GM19193 (cell line): ENCODE results near the gene PEX3.

ENCODE experiments used
- POLR2A ChIP-seq: IDR thresholded peaks from 4 replicates; pipeline ENCODE4 v1.6.1; 2011; ENCODE audit not compliant: insufficient read depth, insufficient read length; ENCODE audit errors: extremely low read depth

The PEX3 gene

DNA sequence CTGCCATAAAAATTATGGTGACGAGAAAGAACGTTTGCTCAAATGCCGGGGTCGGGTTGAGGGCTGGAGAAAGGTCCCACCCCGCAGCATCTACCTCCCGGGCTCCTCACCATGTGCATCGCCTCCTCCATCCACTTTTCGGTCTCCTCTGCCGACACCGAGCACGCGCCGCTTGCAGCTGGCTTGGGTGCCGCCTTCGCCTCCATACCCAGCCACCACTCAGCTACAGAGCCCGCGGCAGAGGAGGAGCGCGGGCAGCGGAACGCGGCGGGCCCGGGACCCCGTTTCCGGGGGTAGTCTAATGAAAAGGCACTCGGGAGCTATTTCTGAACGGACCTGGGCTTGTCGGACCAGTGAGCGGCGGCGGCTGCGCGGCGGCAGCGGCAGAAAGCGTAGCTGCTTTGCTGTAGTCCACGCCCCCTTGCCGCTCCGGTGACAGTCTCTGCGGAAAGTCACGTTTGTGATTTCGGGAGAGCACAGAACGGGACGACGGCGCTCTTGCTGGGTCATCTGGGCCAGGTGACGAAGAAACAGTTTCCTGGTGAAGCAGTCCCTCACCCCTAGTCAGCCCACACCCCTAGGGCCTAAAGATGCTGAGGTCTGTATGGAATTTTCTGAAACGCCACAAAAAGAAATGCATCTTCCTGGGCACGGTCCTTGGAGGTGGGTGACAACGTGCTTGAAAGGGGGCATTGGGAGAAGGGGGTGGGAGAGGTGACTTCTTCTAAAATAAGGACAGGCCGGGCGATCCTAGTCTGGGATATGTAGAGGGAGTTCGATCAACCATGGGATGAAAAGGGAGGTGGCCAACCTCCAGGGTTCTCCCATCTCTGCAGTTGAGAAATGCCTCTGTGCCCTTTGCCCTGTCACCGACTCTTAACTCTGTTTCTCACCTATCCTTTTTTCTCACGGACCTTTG is at the start of gene PEX3, which contains the start of gene ADAT2:
Gene PEX3 (plus strand): TSS at position 353 of the 919 bp plus-strand sequence. CDS start 238 bp downstream, at position 591.
Gene ADAT2 (minus strand): TSS at position 243 of the 919 bp plus-strand sequence. CDS start 37 bp downstream, at position 206.
- TF ChIP-seq POLR2A: peak; percentile 85

DNA sequence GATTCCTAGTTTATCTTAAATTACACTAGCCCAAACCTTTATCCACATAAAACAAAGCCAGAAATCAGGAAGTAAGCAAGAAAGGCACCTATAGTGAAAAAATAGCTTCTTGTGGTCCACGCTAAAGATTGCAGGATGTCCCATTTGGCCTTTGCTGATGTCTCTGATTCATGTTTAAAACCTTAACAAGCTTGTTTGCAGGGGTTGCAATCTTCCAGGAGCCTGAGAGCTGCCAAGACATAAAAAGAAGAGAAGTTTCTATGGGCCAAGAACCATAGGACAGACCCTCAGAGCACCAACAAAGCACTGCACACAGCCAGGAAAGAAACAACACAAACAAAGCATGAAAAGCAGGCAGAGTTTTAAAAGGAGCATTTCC is 49.5 kb upstream of the PEX3 start:
- TF ChIP-seq POLR2A: no peak

GRCh38 chr6:143401636-143402370 is 48.8 kb upstream of the PEX3 start:
- TF ChIP-seq POLR2A: no peak

GRCh38 chr6:143402721-143403336 is 47.8 kb upstream of the PEX3 start:
- TF ChIP-seq POLR2A: no peak

DNA sequence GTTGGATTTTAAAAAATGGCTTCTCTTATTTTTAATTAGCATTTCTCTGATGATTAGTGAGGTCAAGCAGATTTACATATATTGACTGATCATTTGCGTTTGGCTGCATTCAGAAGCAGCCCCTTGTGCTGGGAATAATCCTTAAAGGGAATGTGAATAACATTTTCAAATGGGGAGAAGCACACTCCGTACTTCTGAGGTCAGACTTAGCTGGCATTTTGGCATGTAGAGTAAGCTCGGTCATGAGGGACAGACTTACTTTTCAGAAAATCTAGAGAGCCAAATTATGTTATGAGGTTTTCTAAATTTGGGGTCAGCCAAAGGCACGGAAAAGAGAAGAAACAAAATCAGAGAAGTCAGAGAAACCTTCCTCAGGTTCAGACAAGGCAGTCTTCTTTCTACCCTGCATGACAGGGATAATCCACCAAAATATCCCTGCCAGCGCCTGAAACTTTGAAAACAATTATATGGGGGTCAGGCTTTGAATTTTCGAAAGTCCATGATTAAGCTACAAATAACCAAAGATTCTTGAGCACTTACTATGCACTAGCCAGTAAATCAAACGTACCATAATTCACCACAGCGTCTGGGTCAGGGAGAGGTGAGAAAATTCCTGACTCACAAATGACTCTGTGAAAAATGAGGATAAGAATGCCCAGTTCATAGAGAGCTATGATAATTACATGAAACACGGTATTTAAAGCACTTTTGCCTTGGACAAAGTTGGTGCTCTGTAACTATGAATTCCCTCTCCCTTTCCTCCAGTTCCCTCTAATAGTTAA is 45.0 kb upstream of the PEX3 start:
- TF ChIP-seq POLR2A: no peak

- no peak for TF ChIP-seq POLR2A
These were observed 43.9 kb upstream of the PEX3 start for GRCh38 chr6:143406673-143407072.

- no peak for TF ChIP-seq POLR2A
These were observed 42.3 kb upstream of the PEX3 start for GRCh38 chr6:143408151-143408786.

DNA sequence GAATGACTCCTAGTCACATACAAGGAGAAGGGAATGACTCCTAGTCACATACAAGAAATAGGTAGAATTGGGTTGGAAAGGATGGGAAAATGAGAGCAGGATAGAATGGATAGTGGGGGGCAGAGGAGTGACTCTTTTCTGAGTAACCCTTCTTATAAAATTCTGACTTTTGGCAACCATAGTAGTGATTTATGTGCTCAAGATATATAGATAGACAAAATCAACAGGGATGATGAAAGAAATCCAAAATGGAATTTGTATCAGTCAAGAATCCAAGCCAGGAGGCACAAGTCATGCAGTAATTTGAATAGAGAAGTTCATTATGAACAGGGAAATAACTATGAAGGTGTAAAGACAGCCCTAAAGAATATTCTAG is 41.8 kb upstream of the PEX3 start:
- no peak for TF ChIP-seq POLR2A

DNA sequence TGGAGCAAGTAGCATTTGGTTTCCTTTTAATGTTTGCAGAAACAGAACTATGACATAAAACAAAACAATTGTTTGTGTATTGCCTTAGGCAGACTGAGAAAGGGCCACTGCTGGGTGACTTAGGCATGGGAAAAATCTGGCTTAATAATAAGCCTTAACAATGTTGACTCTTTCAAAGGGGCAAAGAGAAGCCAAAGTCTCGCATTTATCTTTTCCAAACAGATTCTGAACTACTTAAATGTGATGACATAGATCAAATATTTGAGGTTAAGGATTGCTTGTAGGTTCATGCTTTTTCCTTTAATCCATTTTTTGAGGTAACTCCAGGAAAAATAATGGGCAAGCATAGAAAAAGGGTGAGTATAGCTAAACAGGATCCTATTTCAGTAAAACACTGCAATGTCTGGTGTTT is 39.7 kb upstream of the PEX3 start:
- no peak for TF ChIP-seq POLR2A

- no peak for TF ChIP-seq POLR2A
These were observed 35.8 kb upstream of the PEX3 start for GRCh38 chr6:143414769-143415168.

DNA sequence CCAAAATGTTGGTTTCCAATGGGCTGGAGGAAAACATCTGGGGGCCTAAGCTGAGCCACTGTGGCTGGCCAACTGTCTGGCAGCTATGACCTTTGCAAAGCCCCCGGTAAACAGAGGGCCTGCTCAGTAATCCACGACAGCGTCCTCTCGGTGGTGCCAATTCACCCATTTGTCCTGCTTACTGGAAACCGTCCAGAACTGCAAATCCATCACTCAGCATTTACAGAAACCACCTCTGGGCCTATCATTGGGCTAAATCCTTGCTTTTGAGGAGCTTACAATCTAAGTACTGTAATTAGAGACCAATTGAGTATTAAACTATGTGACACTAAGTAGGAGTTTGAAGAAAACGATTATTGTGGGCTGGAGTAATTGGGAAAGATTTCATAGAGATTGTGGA is 31.1 kb upstream of the PEX3 start:
- TF ChIP-seq POLR2A: no peak

DNA sequence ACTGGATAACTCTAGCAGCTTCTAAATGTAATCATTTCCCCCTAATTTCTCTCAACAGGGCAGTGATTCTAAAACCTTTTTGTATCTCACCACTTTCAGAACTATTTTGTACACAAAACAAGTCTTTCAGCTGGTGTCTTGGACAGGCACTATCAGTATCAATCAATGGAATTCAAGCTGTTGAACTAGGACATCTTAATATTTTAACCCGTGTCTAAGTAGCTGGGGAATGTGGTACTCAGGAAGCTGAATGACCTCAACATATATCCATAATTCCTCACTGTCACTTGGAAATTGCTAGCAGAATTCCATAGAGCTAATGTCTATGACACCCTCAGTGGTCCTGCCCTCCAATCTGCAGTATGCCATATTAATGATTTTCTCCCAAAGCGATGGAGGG is 24.6 kb upstream of the PEX3 start:
- TF ChIP-seq POLR2A: no peak

- TF ChIP-seq POLR2A: no peak
These were observed 23.3 kb upstream of the PEX3 start for GRCh38 chr6:143427109-143427817.
